G401.6 (cell line): Measurements from ENCODE around the gene LMF2.

Experiments used
- FAIRE-seq: peaks from 2 replicates; lab custom pipeline; 2012; peaks lifted over from hg19 to GRCh38; lab: Jason Lieb, UNC

LMF2 gene

GRCh38 chr22:50464451-50464850, 43.1 kb downstream of the LMF2 start:
- FAIRE-seq, result no peak

DNA sequence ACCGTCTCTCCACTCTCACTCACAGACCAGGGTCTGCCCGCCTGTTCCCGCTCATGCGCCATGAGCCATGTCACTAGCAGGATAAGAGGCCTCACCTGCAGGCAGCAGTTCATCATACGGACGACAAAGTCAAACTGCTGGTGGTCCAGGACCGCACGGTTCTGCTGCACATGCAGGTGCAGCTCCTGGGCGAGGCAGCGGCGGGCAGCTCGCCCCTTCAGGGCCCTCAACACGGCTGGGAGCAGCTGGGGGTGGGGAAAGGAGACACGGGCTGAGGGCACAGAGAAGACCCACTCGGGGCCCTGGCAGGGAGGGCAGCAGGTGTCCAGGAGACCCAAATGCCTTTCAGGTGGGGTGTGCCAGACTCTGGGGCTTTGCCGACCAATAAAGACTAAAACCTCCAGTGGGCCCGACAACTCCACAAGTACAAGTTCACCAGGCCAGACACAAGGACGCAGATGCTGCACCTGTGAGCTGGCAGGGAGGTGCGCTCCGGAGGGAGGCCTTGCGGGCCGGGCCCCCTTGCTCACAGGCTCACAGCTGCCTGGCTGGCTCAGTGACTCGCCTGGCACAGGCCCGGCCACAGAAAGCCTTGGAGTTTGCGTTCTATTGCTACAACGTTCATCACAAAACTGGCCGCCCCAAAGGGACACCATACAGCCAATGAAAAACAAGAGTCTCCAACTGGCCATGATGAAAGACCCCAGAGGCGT, 44.2 kb downstream of the LMF2 start:
- FAIRE-seq, result no peak

DNA sequence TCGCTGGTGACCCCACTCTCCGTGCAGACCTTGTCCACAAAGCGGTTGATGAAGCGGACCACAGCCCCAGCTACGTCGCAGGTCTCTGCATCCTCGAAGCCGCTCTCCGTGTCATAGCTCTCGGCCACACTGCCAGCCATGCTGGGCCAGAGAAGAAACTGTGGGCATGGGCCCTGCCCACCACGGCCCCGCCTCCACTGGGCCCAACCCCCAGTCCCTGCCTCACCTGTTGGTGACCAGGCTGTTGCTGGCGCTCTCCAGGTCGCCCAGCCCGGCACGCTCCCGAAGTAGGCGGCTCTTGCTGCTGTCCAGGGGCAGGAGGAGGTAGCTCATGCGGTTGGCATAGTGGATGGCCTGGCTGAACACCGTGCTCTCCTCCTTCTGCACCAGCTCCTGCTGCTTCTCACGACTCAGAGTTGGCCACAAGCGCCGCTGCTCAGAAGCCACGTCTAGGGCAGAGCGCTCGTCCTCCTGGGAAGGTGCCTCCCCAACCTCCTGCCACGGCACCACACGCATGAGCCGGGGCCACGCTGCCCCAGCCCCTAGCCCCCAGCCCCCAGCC, 45.4 kb downstream of the LMF2 start:
- FAIRE-seq, result no peak

DNA sequence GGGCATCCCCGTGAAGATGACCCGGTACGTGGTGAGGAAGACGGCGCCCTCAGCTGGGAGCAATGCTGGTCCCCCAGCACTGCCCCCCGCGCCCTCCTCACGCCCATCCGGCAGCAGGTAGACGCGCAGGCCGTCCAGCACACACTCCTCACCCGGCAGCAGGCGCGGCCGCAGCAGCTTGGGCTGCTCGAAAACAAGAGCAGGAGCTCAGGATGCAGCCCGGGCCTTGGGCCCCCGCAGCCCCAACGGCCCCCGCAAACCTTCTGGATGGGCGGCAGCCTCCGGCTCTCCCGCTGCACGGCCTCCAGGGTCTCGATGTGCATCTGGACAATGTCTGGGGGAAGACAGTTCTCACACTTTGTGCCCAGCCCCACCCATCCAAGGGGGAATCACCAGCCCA, 46.0 kb downstream of the LMF2 start:
- no peak for FAIRE-seq

- FAIRE-seq, result no peak
These were observed 46.6 kb downstream of the LMF2 start for GRCh38 chr22:50460938-50461337.

DNA sequence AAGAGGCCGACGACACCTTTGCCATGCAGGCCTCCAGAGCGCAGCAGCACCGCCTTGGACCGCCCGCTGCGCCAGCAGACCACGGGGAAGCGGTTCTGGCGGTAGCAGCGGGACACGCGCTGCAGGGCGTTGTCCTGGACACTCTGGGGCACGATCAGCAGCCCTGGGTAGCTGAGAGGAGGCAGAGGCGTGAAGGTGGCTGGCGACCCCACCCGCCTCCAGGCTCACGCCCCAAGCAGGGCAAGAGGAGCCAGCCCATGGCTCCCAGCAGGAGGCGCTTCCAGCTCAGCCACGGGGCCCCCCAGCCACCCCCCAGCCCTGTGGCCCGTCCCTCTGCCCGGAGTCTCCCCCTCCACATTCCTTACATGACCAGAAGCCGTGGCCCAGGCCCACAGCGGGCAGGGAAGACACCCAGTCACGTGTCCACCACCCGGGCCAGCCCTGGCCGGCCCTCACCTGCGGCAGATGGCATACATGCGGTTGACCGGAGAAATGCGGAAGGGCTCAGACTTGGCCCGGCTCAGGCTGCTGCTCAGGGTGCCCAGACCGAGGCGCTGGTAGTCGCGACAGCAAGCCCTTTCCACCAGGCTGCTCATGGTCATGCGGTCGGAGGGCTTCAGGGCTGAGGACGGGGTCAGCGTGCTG, 47.9 kb downstream of the LMF2 start:
- no peak for FAIRE-seq

DNA sequence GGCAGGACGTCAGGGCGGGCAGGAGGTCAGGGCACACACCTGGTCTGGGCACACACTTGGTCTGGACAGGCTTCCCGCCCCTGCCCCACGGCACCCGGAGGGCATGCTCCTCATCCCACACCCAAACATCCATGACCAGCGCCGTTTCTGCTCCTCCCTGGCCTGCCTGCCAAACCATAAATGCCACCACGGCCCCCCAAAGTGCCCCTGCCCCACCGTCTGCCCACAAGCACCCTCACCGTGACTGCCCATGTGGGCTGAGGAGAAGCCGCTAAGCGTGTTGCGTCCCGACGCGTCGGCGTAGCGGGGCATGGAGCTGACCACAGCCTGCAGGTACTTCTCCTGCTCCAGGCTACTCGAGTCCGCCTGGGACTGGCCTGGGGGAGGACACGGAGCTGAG, 48.5 kb downstream of the LMF2 start:
- FAIRE-seq, result no peak

GRCh38 chr22:50456466-50457234, 50.9 kb downstream of the LMF2 start:
- FAIRE-seq, result no peak

- FAIRE-seq, result no peak
These were observed 51.5 kb downstream of the LMF2 start for GRCh38 chr22:50456026-50456425.

- no peak for FAIRE-seq
These were observed 52.3 kb downstream of the LMF2 start for GRCh38 chr22:50455201-50455600.

DNA sequence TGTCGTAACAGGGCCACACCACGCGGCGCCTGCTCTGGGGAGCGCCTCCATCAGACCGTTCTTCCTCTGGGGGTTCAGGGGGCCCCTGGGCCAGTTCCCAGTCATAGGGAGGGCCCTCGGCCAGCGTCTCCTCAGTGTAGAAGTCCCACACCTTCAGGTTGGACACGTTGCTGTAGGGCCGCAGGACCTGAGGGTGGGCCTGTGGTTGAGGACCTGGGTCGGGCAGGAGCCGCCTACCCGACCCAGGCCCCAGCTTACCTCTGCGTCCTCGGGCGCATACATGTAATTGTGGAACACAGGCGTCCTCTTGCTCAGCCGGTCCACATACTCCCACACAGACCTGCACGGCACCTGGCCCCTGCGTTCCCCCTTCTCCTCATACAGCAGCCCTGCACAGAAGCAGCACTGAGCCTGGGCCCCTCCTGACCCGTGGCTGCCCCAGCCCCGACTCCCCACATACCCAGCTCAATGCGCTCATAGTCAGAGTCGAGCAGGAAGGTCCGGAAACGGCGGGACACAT, 52.9 kb downstream of the LMF2 start:
- FAIRE-seq, result no peak
